NCI-H345 treated with DMSO at 0.1 percent for 48 hours (cell line): ENCODE data around the gene HOPX.
"Not testable (repeated sequence)": the region's sequence is repeated elsewhere in the genome, so short reads cannot be mapped to it uniquely, and the experiment has no call there.

Experiments
- DNase-seq: peaks from one replicate; lab custom pipeline; 2025; ENCODE audit not compliant: unreplicated experiment; lab: John Stamatoyannopoulos, UW

Gene HOPX

DNA sequence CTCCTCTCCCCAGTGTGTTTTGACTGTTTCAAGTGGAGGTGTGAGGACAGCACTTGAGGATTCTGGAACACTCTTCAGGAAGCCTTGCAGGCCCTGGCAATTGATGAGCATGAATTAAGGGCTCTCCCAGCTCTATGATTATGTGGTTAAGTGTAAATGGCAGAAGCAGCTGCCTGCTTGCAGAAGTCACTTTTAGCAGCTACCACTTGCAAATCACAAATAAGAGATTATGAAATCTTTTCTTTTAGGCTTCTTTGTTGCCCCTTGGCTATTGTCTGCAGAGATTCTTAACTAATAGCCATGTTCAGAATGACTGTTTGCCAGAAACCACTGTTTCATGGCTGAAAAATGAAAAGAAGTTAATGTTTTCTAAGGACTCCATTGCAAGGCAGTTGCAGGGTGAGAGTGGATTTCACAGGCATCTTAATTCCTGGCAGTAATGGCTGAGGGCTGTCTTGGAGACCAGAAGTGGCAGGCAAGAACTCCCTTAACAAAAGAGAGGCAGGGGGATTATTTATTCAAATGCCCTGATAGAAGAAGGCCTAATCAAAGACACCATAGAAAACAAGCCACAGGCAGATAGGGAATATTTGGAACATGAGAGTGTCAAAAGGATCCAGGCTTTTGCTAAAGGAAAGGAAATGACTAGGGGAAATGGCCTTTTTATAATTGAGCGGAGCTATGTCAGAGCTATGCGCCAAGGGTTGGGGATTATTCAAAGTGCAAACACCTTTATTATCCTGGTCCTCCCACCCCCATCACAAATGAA lies 8.3 kb upstream of the HOPX start:
- DNase-seq: no peak

- DNase-seq: no peak
These were observed 7.1 kb upstream of the HOPX start for GRCh38 chr4:56688094-56688647.

- no peak for DNase-seq
These were observed 5.6 kb upstream of the HOPX start for GRCh38 chr4:56686537-56687231.

GRCh38 chr4:56684320-56685050 lies 3.4 kb upstream of the HOPX start:
- DNase-seq: no peak

DNA sequence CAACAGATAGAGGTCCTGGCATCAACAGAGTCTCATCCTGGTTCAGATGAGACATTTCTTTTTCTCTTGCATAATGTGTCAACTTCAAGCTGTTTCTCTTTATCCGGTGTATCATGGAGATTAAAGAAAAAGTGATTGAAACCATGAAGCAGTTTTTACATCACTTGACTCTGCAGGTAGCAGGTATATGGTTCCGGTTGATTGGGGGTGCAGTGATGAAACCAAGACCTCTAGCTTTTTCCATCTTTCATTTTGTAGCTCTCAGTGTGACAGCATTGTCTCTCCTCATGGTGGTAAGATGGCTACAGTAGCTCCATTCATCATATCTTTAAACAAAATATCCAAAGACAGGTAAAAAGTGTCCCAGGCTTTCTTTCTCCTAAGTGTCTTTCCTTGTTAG lies 2.4 kb upstream of the HOPX start:
- no peak for DNase-seq

- no peak for DNase-seq
These were observed 893 bp upstream of the HOPX start for GRCh38 chr4:56681853-56682525.

- DNase-seq: no peak
These were observed 830 bp downstream of the HOPX start for GRCh38 chr4:56680266-56680665.

DNA sequence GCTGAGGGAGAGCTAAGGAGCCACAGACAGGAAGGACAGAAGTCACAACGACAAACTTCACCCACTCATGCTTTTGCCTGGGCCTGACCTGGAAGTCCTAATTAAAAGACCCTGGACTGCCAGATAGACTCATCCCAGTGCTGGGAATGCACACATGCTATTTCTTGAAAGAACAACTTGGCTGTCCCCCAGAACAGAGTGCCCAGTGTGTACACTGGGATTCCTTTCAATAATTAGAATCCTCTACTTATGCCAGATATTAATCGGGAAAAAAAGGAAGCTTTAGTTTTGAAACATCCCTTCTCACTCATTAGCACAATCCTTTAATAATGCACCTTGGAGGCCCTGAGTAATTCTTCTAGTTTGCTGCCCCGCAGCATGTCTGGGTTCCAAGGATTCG lies 3.4 kb downstream of the HOPX start:
- DNase-seq: no peak

DNA sequence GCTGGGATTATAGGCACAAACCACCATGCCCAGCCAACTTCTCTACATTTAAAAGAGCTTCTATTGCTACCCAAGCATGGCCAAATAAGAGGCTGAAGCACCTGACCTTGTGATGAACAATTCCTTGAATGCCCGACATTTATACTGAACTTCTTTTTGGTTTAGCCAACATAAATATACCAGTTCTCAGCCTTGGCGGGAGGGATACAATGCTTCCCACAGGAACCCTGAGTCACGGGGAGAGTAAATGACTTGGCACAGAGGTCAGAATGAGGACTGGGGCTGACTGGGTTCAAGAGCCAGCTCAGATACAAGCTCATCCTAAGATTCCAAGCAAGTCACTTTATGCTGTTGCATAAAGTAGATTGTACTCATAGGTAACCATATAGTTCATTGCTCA lies 6.1 kb downstream of the HOPX start:
- no peak for DNase-seq

DNA sequence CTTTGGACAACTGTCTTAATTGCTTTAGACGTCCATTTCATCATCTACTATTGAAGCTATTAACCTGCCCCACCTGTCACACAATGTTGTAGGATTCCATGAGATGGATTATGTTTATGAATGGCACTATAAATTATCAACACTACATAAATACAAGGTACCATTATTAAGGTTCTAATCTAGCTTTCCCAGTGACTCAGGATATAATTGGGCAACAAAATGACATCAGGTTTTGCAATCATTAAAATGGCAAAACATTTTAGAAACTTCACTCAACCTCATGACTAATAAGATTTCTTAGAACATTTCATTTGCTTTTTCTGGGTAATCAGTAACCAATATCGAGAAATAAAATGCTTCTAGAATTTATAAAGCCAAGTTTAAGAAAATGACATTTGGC lies 9.2 kb downstream of the HOPX start:
- DNase-seq: no peak

DNA sequence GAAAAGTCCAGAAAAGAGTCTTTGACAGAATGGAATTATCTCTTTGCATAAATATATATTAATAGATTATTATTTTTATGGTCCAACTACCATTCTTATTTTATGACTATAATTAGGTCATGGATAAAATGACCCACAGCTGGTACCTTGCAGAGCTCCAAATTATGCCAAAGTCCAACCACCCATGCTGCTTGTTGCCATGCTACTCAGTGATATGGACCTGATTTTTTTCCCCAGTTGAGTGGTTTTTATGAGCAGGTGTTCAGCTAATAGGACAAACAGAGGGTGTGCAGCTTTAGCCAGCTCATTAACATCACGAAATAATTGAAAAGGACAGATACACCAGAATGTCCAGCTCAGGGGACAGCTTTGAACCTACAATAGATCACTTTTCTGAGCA lies 9.7 kb downstream of the HOPX start:
- no peak for DNase-seq

DNA sequence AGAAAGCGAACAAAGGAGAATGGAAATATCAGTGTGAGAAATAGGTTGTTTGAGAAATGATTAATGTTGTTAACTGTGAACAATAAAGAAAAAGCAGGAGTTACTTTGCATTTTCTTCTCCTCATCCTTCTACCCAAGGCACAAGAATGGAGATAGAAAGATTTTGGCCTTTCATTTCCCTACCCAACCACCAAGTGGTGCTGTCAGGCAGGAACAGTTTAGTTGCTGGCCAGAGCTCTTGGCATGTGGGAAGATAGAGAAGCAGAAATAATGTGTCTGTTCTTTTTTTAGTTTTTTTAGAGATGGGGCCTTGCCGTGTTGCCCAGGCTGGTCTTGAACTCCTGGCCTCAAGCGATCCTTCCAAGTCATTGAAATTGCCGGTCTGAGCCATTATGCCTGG lies 12.8 kb downstream of the HOPX start:
- no peak for DNase-seq

GRCh38 chr4:56667396-56667795 lies 13.7 kb downstream of the HOPX start:
- not testable (repeated sequence) for DNase-seq

DNA sequence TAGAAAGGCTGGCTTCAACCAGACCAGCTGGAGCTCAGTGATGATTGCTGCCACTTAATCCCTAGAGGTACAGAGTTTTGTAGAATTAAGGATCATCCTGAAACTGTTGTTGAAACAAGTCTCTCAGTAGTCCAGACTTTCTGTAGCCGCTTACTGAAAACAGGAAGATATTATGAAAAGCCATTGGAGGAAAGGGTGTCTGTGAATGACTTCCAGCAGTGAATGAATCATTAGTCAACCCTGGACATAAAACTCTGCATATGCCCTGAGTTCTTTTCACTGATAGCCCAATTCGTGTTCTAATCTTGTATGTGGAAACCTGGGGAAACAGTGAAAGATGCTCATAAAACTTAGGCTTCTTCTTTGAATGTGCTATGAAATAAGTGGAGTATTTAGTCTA lies 14.8 kb downstream of the HOPX start:
- no peak for DNase-seq

DNA sequence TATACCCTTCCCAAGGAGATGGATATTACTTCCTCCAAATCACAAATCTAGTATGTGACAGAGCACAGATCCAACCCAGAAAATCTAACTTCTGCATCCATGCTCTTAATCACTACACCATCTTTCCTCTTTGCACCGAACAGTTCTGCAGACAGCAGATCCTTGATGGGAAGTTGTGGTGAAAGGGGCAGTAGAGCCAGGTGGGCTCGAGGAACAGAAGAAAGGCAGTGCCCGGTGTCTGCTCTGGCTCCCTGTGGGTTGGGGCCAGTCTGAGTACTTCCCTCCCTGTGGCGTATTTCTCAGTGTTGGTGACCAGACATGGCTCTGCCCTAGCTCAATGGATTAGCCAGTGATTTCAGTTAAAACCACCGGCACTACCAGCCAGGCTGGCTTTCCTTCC lies 15.3 kb downstream of the HOPX start:
- DNase-seq: no peak

GRCh38 chr4:56662782-56663468 lies 18.2 kb downstream of the HOPX start:
- DNase-seq: no peak

GRCh38 chr4:56659946-56660345 lies 21.1 kb downstream of the HOPX start:
- DNase-seq: no peak

- DNase-seq: no peak
These were observed 22.6 kb downstream of the HOPX start for GRCh38 chr4:56658528-56658927.

DNA sequence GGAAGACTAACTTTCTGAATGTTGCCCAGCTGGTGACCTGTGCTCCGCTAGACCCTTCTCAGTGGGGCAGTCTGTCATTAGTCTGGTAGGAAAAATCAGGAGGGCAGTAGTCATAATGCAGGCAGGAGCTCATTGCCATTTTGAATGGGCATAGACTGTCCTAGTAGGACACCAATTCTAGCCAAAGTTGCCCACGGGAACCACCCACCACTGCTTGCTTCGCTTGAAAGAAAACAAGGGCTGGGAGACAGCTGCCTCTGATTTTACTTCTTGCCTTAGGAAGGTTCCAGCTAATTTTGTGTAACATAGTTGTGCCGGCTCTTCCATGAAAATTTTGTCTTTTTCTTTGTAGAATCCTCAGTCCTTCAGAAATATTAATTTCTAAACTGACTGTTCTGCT lies 23.3 kb downstream of the HOPX start:
- DNase-seq: no peak

DNA sequence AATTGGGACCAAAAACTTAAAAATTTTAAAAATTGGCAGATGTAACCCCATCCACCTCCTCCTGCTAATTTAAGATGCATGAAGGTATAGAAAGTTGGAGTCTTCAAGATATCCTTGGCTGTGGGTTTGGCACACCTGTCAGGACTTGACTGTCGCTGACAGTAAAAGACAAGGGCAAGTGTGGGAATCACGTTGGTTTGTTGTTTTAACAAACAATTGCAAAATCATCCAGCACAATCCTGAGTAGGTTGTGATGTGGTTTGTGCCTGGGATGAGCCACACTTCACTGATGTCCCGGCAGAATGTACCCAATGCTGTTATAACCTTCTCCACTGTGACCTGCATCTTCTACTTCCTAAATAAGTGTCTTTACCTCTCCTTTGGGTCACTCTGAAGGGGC lies 24.0 kb downstream of the HOPX start:
- DNase-seq: no peak

GRCh38 chr4:56656346-56656643 lies 24.8 kb downstream of the HOPX start:
- no peak for DNase-seq
